Memory B cell (primary cell): ENCODE results near the gene ZFC3H1.

Source experiments
- ATAC-seq: fragments of 150-1000 bp; cut with Tn5 transposase; 2 replicates; pipeline ENCODE4 v1.10.0; 2021; ENCODE audit warnings: low read depth, mild to moderate bottlenecking, moderate library complexity
- DNase-seq, 2 donors: peaks; one replicate each; pipeline ENCODE4 v3.0.0; 2022; ENCODE audit warnings: low spot score in 2 of 2
- H3K27ac Mint-ChIP-seq: one replicate; pipeline ENCODE4 v1.8.0; 2022; ENCODE audit warnings: mild to moderate bottlenecking, moderate library complexity, mixed read lengths
- H3K27me3 Mint-ChIP-seq: one replicate; pipeline ENCODE4 v1.8.0; 2022; ENCODE audit warnings: mixed read lengths
- H3K36me3 Mint-ChIP-seq: one replicate; pipeline ENCODE4 v1.8.0; 2022; ENCODE audit warnings: mild to moderate bottlenecking, mixed read lengths
- H3K4me1 Mint-ChIP-seq: one replicate; pipeline ENCODE4 v1.8.0; 2022; ENCODE audit warnings: mixed read lengths
- H3K4me3 Mint-ChIP-seq: one replicate; pipeline ENCODE4 v1.8.0; 2022; ENCODE audit warnings: mild to moderate bottlenecking, moderate library complexity, mixed read lengths
- H3K9me3 Mint-ChIP-seq: one replicate; pipeline ENCODE4 v1.8.0; 2022; ENCODE audit warnings: mixed read lengths

The ZFC3H1 gene

DNA sequence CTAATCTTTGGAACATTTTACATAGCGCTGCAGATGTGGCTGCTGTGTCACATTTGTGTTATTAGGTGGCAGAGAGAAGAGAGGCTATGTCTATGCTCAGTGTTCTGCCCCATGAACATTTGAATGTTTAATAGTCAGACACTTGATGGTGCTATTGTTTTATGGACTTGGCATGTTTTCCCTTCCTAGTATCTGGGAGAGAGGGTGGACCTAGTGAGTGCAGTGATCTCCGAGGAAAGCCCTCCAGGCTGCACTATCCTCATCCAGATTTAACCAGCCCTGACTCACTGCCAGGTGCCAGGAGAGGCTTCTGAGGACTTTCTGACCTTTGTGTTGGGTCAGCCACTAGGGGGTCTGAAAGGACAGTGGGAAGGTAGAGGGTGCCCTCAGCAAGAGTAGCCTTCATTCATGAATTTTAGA lies 24.3 kb downstream of the ZFC3H1 start:
- no peaks in the 10 kb centered on the region for H3K27me3 Mint-ChIP-seq
- peaks cover 6% of the 10 kb centered on the region for H3K4me1 Mint-ChIP-seq
- DNase-seq (no peak), ATAC-seq (peak; percentile 24)
- H3K27ac Mint-ChIP-seq = peak overlapping the region; percentile 20
- H3K36me3 Mint-ChIP-seq = peaks cover 34% of the 10 kb centered on the region
- H3K9me3 Mint-ChIP-seq = no peaks in the 10 kb centered on the region
- H3K4me3 Mint-ChIP-seq = no peak overlapping the region

DNA sequence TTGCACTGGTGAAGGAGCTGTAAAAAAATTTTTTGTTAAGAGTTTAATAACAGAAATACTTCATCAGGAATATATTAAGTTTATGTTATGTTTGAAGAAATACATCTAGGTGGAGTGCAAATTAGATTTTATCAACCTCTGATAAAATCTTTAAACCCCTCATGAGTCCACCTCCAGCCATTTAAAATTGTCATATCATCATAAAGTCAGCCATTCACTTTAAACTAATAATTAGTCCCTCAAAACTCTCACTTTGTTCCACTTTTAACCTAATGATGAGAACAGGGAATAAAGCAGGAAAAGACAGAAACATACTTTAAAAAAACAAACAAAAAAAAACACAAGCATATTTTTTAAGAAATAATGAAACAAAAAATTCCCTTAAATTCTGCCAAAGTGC lies 25.1 kb downstream of the ZFC3H1 start:
- no peaks in the 10 kb centered on the region for H3K9me3 Mint-ChIP-seq
- no peak overlapping the region for H3K4me3 Mint-ChIP-seq
- no peak for DNase-seq

DNA sequence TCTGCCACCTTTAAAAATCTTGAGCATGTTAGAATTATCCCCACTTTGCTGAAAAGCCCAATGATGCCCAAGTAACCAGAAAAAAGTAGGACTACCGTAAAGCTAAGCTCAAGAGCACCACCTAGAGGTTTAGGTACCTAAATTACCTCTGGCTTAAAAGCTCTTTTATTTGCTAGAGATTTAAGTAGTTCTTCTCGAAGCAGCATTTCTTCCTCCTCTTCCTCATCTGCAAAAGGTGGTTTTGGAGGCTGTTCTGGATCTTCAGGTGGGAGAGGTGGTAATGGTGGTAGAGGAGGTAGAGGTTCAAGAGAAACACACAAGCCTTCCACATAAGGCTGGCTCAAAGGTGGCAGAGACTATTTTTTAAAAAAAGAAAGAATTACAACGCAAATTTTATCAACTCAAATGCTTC lies 26.9 kb downstream of the ZFC3H1 start:
- peak in 1 of 2 donors; percentile 45 for DNase-seq
- no peaks in the 10 kb centered on the region for H3K9me3 Mint-ChIP-seq
- peaks cover 6% of the 10 kb centered on the region for H3K4me1 Mint-ChIP-seq
- peaks cover 29% of the 10 kb centered on the region for H3K36me3 Mint-ChIP-seq
- peak overlapping the region; percentile 74 for H3K27ac Mint-ChIP-seq
- H3K4me3 Mint-ChIP-seq = no peak overlapping the region
- ATAC-seq = peak; percentile 73
- H3K27me3 Mint-ChIP-seq = no peaks in the 10 kb centered on the region

More for the DNA sequence above, 25.1 kb downstream of the ZFC3H1 start:
- H3K36me3 Mint-ChIP-seq = peaks cover 28% of the 10 kb centered on the region
- no peaks in the 10 kb centered on the region for H3K27me3 Mint-ChIP-seq
- no peak for ATAC-seq
- no peak overlapping the region for H3K27ac Mint-ChIP-seq
- H3K4me1 Mint-ChIP-seq = peaks cover 6% of the 10 kb centered on the region

DNA sequence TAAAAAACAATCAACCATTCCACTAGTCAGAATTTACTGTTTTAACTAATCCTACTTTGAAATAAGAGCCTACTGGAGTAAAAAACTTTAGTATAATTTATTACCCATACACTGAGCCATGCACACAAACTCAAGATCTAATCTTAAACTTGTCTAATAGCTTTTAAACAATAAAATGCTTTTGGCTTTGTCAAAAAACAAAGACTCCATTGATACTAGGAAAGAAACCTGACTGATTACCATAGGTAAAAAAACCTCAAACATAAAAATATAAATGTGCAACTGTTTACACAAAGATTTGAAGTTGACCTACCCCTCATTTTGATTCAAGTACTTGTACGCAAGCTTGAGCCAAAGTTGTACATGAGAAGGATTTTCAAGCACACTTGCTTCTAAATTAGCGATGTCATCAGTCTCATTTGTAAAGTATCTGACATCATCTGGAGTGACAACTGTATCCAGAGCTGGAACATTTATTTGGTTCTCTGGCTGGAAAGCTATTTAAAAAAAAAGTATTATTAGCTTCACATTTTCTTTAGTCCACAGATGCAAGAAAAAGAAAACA lies 36.1 kb downstream of the ZFC3H1 start:
- no peak overlapping the region for H3K27ac Mint-ChIP-seq
- H3K4me1 Mint-ChIP-seq = peaks cover 7% of the 10 kb centered on the region
- no peaks in the 10 kb centered on the region for H3K27me3 Mint-ChIP-seq
- ATAC-seq = no peak
- peaks cover 14% of the 10 kb centered on the region for H3K36me3 Mint-ChIP-seq
- no peak for DNase-seq
- no peaks in the 10 kb centered on the region for H3K9me3 Mint-ChIP-seq
- H3K4me3 Mint-ChIP-seq = no peak overlapping the region

DNA sequence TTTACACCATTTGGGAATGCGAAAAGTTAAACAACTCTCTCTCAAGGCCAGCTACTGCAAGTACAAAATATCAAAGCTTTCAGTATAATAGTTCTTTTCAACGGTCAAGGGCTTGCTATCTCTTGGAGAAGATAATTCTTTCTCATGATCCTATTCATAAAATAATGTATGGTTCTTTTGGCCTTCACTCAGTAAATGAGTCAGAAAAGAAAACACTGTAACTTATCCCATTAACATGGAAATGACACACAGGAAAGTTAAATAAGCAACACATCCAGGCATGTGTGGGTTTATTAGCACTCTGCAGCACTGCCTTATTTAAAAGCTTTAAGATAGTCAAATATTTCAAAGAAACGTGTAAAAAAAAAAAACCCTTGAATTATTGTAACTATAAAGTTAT lies 36.9 kb downstream of the ZFC3H1 start:
- Mint-ChIP-seq H3K27ac (no peak overlapping the region), H3K4me3 (no peak overlapping the region), H3K4me1 (peaks cover 10% of the 10 kb centered on the region), H3K27me3 (no peaks in the 10 kb centered on the region), H3K36me3 (peaks cover 16% of the 10 kb centered on the region), H3K9me3 (no peaks in the 10 kb centered on the region)
- DNase-seq (no peak), ATAC-seq (no peak)

DNA sequence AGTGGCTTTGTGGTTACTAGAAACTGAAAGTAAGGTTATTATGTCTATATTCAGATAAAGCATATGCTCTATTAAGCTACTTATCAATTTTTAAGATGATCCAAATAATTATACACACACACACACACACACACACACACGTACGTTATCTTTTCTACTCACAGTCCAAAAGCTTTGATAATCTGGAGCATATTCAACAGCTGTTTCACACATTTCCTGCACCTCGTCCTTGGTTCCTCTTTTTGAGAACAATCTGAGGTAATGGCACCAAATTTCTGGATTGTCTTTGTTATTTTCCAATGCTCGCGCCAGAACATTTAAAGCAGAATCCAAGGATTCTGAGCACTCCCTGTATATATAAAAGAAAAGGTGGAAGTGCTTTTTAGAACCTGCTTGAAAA lies 37.5 kb downstream of the ZFC3H1 start:
- peak overlapping the region; percentile 78 for H3K27ac Mint-ChIP-seq
- no peak overlapping the region for H3K4me3 Mint-ChIP-seq
- H3K27me3 Mint-ChIP-seq = no peaks in the 10 kb centered on the region
- ATAC-seq (peak; percentile 88), DNase-seq (peak in 1 of 2 donors; percentile 20)
- H3K36me3 Mint-ChIP-seq = peaks cover 20% of the 10 kb centered on the region
- H3K9me3 Mint-ChIP-seq = no peaks in the 10 kb centered on the region
- H3K4me1 Mint-ChIP-seq = peaks cover 15% of the 10 kb centered on the region

DNA sequence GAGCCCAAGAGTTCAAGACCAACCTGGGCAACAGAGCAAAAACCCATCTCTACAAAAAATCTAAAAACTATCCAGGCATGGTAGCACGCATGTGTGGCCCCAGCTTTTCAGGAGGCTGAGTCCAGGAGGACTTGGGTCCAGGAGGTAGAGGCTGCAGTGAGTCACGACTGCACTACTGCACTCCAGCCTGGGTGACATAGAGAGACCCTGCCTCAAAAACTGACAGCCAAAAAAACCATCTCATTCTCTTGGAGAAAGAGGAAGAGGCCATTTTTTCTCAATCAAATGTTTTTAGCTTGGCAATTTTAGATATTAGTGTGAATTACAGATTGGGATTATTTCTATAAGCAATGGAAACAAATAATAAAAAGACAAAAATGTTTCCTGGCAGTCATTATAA lies 38.2 kb downstream of the ZFC3H1 start:
- Mint-ChIP-seq H3K27ac (no peak overlapping the region), H3K4me1 (peaks cover 19% of the 10 kb centered on the region), H3K9me3 (no peaks in the 10 kb centered on the region), H3K36me3 (peaks cover 25% of the 10 kb centered on the region), H3K27me3 (no peaks in the 10 kb centered on the region), H3K4me3 (no peak overlapping the region)
- no peak for DNase-seq
- no peak for ATAC-seq

DNA sequence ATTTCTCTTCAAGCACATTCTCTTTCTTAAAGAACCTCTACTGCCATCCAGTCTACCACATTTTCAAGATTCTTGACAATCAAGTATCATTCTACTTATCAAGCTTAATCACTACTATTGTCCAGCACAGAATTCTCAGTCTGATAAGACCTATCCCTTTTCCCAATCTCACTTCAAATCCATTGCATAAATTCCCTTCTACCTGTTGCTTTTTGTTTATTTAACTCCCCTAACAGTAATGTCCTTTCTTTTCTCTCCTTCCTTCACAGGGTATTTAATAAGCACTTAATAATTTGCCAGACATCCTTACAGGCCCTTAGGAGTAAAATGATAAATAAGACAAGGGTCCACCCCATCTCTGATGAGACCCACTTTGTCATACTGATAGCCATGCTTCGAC lies 41.7 kb downstream of the ZFC3H1 start:
- Mint-ChIP-seq H3K9me3 (no peaks in the 10 kb centered on the region), H3K27ac (peak overlapping the region; percentile 54), H3K36me3 (peaks cover 38% of the 10 kb centered on the region), H3K27me3 (no peaks in the 10 kb centered on the region), H3K4me1 (peaks cover 19% of the 10 kb centered on the region), H3K4me3 (no peak overlapping the region)
- DNase-seq (no peak), ATAC-seq (no peak)

DNA sequence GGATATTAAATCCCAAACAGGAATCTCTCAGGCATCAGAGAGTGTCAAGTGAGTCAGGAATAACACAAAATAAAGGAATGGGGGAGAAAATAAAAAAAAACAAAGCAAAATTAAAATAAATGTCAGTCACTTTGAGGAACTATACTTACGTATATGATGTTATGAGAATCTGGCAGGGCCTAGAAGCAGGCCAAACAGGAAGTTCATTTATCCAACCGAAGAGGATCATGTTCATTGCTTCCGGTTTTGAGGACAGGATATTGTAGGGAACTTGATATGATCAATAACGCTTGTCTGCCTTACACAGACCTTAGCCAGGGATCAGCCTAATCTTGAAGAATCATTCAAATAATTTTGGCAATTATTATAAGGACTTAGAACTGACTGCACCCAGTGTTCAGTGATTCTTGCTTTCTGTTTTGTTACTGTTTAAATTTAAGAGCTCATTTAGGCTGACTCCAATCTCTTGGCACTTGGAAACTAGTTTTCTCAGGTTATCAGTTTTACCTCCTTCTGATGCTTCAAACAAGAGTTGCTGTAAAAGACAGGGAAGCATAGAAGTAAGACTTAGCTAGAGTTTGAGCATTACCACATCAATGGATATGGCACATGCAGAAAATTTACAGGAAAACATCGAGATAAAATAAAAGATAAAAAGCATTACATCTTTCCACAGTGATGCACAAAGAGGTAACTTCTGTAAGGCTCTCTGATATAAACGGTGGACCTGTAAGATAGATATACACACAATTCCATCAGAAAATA lies 53.4 kb downstream of the ZFC3H1 start:
- DNase-seq (no peak), ATAC-seq (peak; percentile 70)
- H3K4me1 Mint-ChIP-seq = peaks cover 7% of the 10 kb centered on the region
- peak overlapping the region; percentile 61 for H3K27ac Mint-ChIP-seq
- H3K9me3 Mint-ChIP-seq = no peaks in the 10 kb centered on the region
- no peak overlapping the region for H3K4me3 Mint-ChIP-seq
- H3K27me3 Mint-ChIP-seq = no peaks in the 10 kb centered on the region
- H3K36me3 Mint-ChIP-seq = peaks cover 27% of the 10 kb centered on the region

DNA sequence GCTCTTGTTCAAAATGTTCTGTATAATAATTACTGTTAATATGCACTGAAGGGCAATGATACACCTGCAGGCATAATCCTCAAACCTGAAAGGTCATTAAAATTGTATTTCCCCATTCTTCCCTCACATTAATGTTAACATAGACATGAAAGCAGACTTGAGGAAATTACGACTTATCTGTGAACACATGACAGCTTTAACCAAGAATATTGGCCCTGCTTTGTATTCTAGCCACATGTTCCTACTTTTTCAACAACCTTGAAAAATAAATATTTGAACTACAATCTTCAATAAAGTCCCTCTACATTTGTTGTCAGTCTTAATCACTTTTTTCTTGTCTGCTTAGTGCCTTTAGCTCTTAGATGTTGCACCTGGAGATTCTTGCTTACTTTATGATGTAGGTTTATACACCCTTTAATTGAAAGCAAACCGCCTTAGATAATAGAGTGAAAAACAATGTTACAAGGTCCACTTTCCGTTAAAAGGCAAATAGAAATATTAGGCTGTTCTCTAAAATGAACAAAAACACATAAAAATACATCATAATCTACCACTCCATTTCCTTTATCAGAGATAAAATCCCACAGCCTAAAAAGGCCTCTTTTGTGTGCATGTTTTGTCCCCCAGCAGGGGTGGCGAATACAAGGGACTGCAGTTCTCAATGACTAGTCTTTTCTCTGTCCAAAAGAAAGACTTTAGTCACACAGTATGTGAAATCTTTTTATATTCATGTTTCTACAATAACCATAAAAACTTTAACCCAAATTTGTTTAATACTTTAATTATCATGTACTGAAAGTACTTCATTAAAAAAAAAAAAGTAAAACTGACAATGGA lies 55.9 kb downstream of the ZFC3H1 start:
- H3K27ac Mint-ChIP-seq = no peak overlapping the region
- H3K9me3 Mint-ChIP-seq = no peaks in the 10 kb centered on the region
- peaks cover 7% of the 10 kb centered on the region for H3K4me1 Mint-ChIP-seq
- no peak overlapping the region for H3K4me3 Mint-ChIP-seq
- DNase-seq = no peak
- no peaks in the 10 kb centered on the region for H3K27me3 Mint-ChIP-seq
- no peak for ATAC-seq
- H3K36me3 Mint-ChIP-seq = peaks cover 21% of the 10 kb centered on the region

DNA sequence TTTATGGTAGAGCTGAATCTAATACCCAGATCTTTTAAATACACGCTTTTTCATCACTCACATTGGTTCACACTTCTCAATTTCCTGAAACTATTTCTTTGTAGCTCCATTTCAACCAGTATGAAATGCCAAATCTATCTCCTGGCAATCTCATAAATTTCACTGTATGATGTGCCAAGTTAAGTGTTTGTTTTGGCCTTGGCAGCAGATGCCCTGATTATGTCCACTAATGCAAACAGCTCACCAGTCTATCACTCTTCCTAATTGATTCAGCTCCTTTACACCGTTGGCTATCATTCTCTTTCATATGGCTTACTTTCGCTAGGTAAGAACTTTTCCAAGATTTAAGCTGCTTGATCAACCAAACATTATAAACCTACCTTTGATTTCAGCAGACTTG lies 58.6 kb downstream of the ZFC3H1 start:
- Mint-ChIP-seq H3K9me3 (no peaks in the 10 kb centered on the region), H3K27me3 (peaks cover 2% of the 10 kb centered on the region), H3K4me3 (no peak overlapping the region), H3K36me3 (peaks cover 10% of the 10 kb centered on the region), H3K4me1 (peaks cover 2% of the 10 kb centered on the region), H3K27ac (no peak overlapping the region)
- no peak for DNase-seq
- ATAC-seq = no peak

DNA sequence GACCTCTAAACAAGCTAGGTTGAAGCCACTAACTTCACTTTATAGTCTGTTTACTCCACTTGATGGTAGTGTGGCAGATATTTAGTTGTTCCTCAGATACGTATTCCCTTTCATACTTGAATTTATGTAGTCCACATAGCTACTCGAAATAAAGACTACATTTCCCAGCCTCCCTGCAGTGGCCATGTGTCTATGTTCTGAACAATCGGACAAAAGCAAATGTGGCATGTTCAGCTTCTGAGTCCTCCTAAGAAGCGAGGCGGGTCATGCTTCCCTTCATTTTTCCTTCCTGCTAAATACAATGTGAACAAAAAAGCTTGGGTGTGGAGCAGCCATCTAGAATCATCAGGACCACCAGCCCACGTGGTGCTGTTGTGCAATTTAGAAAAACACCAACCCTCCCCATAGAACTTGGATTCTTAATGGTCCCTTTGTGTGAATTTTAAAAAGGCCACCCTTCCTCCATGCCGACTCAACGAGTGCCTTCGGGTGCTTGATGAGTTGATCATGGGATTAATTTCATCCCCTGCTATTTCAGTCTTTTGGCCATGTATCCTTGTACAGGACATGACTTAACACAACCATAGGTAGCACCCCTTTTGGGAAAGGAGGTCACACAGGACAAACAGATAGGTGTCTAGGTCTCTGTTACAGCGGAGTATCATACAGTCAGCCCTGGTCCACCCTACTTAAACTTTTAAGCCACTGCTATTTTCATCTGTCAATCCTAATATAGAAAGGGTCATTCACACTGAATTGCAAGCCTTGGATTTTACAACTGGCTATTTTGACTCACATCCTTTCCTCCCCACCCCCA lies 60.7 kb downstream of the ZFC3H1 start:
- Mint-ChIP-seq H3K9me3 (peaks cover 5% of the 10 kb centered on the region), H3K4me3 (no peak overlapping the region), H3K27ac (no peak overlapping the region), H3K36me3 (peaks cover 4% of the 10 kb centered on the region), H3K4me1 (no peaks in the 10 kb centered on the region), H3K27me3 (peaks cover 6% of the 10 kb centered on the region)
- DNase-seq = no peak
- no peak for ATAC-seq

DNA sequence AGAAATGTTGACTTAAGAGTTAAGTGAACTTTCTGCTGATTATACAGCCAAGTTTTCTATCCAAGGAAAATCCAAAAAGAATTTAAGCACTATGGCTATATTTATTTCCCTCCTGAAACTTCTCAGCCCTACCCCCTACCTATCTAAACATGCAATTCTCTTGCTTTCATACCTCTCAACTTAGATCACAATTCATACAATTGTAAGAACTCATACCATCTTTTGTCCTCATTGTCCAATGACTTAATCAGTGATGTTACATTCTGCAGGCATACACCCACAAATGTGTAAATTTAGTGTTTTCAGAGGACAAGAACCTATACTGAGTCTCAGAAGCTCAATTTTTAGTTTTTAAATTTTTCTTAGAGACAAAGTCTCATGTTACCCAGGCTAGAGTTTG lies 62.1 kb downstream of the ZFC3H1 start:
- Mint-ChIP-seq H3K36me3 (no peaks in the 10 kb centered on the region), H3K9me3 (peaks cover 5% of the 10 kb centered on the region), H3K27ac (no peak overlapping the region), H3K4me3 (no peak overlapping the region), H3K4me1 (no peaks in the 10 kb centered on the region), H3K27me3 (peaks cover 6% of the 10 kb centered on the region)
- DNase-seq (no peak), ATAC-seq (no peak)
